ENCODE results near the gene C2orf49.

Gene C2orf49

DNA sequence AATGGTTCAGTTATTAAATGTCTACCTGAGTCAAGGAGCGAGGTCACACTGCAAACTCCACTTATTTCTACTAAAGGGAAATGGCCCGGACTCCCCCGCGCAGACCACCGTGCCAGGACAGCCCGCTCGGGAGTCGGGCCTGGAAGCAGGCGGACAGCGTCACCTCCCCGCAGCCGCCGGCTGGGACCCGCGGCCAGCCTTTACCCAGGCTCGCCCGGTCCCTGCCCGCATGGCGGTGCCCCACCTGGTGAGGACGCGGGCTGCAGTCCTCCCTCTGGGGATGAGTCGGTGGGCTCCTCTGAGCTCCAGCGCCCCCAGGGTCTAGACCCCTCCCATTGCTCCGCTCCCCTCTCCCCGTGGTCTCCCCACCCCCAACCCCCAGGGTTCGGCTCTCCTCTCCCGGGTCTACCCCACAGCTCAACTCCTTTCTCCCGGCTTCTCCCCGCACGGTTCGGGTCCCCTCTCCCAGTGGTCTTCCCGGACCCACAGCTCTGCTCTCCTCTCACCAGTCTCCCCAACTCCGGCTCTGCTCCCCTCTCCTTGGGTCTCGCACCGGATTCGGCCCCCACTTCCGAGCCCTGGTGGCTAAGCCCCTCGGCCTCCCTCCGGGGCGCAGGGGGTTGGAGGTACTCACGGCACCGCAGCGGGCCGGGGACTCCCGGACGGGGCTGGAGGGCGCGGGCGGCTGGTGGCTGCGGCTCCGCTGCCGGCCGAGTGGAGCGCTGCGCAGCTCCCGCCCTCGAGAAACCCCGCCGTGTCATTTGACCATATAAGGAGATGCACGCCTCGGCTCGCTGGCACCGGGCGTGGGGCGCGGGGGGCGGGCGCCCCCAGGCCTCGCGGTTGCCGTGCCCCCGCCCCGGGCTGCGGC lies 61.2 kb downstream of the C2orf49 start, which contains the start of gene FHL2:
TSS of gene FHL2 (minus strand) at position 716 of the 871 bp plus-strand sequence. CDS start 12,535 bp downstream, outside the sequence.
- peak within 1 kb of the TSS; percentile 84 for H3K4me3 ChIP-seq (ENCODE audit: low read depth, low read length)
